Superior temporal gyrus (tissue), 1 donor: ENCODE data around the gene FUNDC2.

Source experiments
- DNase-seq: peaks from one replicate; pipeline ENCODE4 v3.0.0-alpha.2; 2016; ENCODE audit errors: extremely low spot score

Gene FUNDC2

GRCh38 chrX:155070038-155070437, 43.4 kb downstream of the FUNDC2 start:
- no peak for DNase-seq

- DNase-seq, result no peak
Observed at GRCh38 chrX:155070663-155070974, 44.0 kb downstream of the FUNDC2 start.

GRCh38 chrX:155070975-155071693, 44.5 kb downstream of the FUNDC2 start, which contains the start of the genes BRCC3, CMC4 and MTCP1:
BRCC3 (plus strand) TSS chrX:155071508; CDS start chrX:155071528, 20 bp downstream.
CMC4 (minus strand) TSS chrX:155071136; CDS start chrX:155064023, 7,113 bp downstream.
MTCP1 (minus strand) TSS chrX:155071136; CDS start chrX:155066010, 5,126 bp downstream.
- DNase-seq, result peak; percentile 62

- no peak for DNase-seq
Observed at GRCh38 chrX:155071694-155072280, 45.1 kb downstream of the FUNDC2 start.

- no peak for DNase-seq
Observed at GRCh38 chrX:155086202-155086840, 59.7 kb downstream of the FUNDC2 start.

- no peak for DNase-seq
Observed at GRCh38 chrX:155086961-155087735, 60.5 kb downstream of the FUNDC2 start.

- peak; percentile 42 for DNase-seq
Observed at GRCh38 chrX:155094468-155095061, 67.9 kb downstream of the FUNDC2 start.

- DNase-seq, result no peak
Observed at GRCh38 chrX:155105919-155106318, 79.3 kb downstream of the FUNDC2 start.

GRCh38 chrX:155108427-155108826, 81.8 kb downstream of the FUNDC2 start:
- DNase-seq, result no peak
